ENCODE measurements around the gene TMEM119.
"Not testable (repeated sequence)": the region's sequence is repeated elsewhere in the genome, so short reads cannot be mapped to it uniquely, and the experiment has no call there.

TMEM119 gene

GRCh38 chr12:108582978-108583770, 14.7 kb downstream of the TMEM119 start:
- no peak for DNase-seq (ENCODE audit: low read depth in 2 of 2)

- DNase-seq (ENCODE audit: low read depth in 2 of 2) = no peak
These were observed 15.4 kb downstream of the TMEM119 start for GRCh38 chr12:108582509-108582908.

- DNase-seq (ENCODE audit: low read depth in 2 of 2) = no peak
These were observed 16.3 kb downstream of the TMEM119 start for GRCh38 chr12:108581311-108582227.

- no peak for DNase-seq (ENCODE audit: low read depth in 2 of 2)
These were observed 17.4 kb downstream of the TMEM119 start for GRCh38 chr12:108580531-108580930.

DNA sequence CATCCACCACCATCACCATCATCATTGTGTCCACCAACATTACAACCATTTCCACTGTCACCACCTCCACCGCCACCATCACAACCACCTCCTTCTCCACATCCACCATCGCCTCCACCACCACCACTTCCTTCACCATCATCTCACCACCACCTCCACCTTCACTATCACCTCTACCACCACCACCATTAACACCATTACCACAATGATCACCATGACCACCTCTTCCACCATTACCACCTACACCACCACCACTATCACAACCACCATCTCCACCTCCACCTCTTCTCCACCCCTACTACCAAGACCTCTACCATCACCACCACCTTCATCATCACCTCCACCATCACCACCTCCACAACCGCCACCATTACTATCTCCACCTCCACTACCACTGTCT, 19.1 kb downstream of the TMEM119 start:
- DNase-seq (ENCODE audit: low read depth in 2 of 2) = no peak

DNA sequence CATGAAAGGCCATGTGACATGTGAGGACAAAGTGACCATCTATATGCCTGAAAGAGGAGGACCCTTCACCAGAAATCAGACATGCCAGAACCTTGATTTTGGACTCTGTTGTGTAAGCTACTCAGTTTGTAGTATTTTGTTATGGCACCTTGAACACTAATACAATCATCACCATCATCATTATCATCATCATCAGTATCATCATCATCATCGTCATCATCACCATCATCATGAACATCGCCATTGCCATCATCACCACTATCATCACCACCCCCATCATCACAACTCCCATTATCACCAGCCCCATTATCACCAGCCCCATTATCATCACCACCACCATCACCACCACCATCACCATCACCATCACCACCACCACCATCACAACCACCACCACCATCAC, 19.6 kb downstream of the TMEM119 start:
- DNase-seq (ENCODE audit: low read depth in 2 of 2) = no peak

DNA sequence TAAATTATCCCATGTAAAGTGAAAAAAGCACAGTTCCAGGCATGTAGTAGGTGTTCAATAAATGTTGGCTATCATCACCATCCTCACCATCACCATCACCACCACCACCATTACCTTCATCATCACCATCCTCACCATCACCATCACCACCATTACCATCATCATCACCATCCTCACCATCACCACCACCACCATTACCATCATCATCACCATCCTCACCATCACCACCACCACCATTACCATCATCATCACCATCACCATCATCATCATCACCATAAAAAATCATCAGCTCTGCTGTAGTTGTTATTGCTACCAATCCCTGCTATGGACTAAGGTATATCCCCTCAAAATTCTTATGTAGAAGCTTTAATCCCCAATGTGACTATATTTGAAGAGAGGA, 20.4 kb downstream of the TMEM119 start:
- no peak for DNase-seq (ENCODE audit: low read depth in 2 of 2)

DNA sequence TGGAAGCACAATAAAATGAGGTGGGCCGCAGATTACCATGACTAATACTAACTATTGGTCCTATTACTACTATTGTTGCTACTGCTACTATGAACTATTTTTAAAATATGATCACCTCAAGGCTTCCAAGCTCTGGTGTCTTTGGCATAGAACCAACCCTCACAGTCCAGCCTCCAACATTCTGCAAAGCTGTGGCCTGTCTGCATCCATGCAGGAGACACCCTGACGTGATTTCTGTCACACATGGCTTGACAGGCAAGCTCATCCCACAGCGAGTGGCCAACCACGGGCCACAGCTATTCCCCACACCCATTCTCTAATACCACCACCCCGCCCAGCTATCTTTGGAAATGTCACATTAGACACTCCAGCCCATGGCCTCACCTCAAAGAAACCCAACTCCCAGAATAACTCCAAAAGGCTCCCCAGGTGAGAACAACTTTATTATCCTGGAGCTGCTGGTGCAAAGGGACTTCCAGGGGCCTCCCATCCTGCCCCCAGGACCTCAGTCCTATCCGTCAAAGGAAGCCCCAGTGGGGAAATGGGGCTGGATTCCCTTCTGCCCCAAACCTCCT, 21.1 kb downstream of the TMEM119 start:
- no peak for DNase-seq (ENCODE audit: low read depth in 2 of 2)

- DNase-seq (ENCODE audit: low read depth in 2 of 2) = no peak
These were observed 22.5 kb downstream of the TMEM119 start for GRCh38 chr12:108575199-108575912.

- DNase-seq (ENCODE audit: low read depth in 2 of 2) = not testable (repeated sequence)
These were observed 23.6 kb downstream of the TMEM119 start for GRCh38 chr12:108574276-108574675.

- DNase-seq (ENCODE audit: low read depth in 2 of 2) = no peak
These were observed 24.6 kb downstream of the TMEM119 start for GRCh38 chr12:108573317-108573716.

GRCh38 chr12:108572166-108572790, 25.6 kb downstream of the TMEM119 start:
- DNase-seq (ENCODE audit: low read depth in 2 of 2) = no peak

DNA sequence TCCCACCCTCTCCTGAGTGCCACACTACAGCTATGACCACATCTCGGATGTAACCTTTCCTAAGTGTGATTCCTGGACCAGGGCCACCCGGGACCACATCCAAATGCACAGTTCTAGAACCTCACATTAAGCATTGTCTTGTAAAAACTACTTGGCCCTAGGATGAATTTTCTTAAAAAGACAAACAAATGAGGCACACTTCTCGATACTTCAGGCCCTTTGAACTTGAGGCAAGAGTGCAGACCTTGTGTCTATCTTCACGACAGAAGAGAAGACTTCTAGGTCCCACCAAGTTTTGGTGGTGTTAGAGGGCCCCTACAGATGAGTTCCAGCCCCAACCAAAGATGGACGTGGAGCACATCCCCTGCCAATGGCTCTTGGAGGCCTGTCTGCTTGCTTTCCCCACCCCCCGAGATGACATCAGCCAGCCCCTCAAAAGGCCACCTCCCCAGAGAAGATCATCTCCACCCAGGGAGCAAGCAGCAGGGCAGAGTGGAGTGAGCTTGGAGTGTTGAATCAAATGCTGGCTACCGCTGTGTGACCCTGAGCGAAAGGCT, 26.2 kb downstream of the TMEM119 start:
- no peak for DNase-seq (ENCODE audit: low read depth in 2 of 2)

- DNase-seq (ENCODE audit: low read depth in 2 of 2) = peak in 1 of 2 experiments; percentile 48
These were observed 26.9 kb downstream of the TMEM119 start for GRCh38 chr12:108570743-108571608.

DNA sequence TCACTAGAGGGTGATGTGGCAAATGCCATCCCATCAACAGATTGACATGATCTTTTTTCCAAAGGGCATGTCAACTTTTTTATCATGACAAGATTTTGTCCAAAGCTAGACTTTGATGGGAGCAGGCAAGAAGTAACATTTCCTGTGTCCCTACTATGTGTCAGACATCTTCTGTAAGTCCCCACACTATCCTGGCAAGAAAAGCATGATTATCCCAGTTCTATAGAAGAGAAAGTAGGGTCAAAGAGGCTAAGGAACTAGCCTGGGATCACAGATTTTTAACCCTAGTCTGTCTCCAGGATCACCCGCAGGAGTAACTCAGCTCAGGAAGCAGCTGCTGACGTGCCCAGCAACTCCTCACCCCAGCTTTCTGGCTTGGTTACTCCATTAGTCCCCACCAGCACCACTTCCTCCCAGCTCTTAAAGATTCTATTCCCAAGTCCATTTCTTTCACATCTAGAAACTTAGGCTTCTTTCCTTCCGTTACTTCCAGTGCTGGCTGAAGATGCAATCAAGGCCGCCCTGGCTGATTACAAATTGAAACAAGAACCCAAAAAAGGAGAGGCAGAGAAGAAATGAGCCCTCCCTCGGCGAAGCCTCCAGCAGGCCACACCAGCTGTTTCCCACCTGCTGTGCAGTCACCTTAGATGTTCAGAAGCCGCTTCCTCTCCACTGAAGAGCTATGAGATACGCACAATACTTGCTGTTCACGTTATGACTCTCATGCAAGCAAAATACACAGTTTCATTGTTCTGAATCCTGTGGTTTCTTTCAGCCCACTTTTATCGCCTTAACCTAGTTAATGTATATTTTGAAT, 29.3 kb downstream of the TMEM119 start:
- no peak for DNase-seq (ENCODE audit: low read depth in 2 of 2)

DNA sequence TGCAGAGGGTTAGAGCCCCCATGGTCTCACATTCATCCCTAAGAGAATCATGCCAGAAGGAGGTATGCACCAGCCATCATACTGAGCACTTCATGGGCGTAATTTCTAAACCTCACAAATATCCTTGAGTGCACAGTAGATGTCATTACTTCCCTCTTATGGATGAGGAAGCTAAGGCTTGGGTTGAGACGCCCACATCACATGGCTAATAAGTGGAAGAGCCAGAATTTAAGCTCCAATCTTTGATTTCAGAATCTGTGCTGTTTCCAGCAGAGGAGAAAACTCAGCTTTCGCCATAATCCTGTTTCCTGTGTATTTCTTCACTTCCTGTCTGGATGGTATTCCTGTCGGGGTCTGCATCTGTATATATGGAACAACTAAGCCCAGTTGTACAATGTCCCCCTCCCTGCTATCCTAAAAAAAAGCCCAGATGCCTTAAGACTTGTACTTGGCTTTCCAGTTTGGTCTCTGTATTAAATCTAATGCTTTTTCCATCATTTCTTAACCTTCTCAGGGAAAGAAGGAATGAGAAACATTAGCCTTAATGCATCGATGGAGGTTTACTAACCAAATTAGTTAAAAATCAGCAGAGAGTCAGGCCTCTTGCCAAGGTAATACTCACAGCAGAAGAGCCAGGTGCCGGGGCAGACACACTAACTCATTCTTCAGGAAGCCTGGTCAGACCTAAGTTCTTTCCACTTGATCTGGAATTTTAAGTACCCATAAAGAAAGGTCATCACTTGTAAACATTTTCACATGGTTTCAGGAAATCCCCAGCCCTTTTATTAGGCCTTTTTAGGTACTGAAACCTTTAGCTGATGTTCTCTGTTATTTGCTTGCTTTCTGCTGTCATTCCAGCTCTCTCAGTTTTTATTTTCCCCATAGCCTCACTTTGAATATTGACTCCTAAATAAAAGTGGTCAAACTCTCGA, 30.2 kb downstream of the TMEM119 start:
- DNase-seq (ENCODE audit: low read depth in 2 of 2) = no peak

GRCh38 chr12:108566452-108566851, 31.4 kb downstream of the TMEM119 start:
- no peak for DNase-seq (ENCODE audit: low read depth in 2 of 2)

DNA sequence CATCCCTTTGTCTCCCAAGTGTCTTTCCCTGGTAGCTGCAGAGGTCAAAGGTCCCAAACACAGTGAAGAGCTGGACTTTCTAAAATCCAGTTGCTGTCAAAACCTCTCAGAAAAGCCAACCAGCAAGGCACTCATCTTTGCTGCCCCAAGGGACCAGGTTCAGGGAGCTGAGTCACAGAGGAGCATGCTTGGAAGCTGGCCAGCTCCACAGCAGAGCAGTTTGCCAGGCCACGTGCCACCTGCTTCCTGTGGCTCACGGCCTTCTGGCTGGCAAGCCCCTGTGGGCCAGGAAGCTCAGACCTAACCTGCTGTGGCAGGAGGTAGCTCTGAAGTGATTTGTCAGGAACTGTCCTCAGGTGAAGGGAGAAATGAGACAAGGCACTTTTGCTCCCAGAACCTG, 31.9 kb downstream of the TMEM119 start:
- DNase-seq (ENCODE audit: low read depth in 2 of 2) = no peak
